HG03108 (cell line): ENCODE data around the gene FSD2.
"Not testable (repeated sequence)": the region's sequence is repeated elsewhere in the genome, so short reads cannot be mapped to it uniquely, and the experiment has no call there.

Experiments used
- ATAC-seq: cut with Tn5 transposase; IDR thresholded peaks from one replicate; pipeline ENCODE4 v1.9.1; 2021; ENCODE audit warnings: moderate library complexity; ENCODE audit not compliant: unreplicated experiment

The FSD2 gene

DNA sequence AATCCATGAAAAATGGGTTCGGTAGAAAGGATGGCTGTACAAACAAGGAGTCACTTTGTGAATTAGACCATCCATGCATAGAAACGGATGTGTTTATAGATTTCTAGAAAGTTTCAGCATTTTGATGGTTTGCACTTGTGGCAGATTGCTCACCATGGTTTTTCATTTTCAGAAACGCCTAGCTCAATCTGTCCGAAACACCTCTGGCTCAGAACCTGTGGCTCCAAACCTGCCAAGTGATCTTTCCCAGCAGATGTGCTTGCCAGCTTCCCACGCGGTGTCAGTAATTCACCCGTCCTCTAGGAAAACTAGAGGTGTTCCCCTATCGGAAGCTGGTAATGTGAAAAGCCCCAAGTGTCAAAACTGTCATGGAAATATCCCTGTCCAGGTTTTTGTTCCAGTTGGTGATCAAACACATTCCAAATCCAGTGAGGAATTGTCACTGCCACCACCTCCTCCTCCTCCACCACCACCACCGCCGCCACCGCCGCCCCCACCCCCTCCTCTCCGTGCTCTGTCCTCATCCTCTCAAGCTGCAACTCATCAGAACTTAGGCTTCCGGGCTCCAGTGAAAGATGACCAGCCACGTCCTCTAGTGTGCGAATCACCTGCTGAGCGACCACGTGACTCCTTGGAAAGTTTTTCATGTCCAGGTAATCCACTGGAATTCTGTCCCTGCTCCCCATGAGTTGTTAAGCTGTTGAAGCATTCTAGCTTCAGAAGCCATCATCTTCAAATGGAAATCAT, 24.7 kb upstream of the FSD2 start:
- ATAC-seq, result no peak

DNA sequence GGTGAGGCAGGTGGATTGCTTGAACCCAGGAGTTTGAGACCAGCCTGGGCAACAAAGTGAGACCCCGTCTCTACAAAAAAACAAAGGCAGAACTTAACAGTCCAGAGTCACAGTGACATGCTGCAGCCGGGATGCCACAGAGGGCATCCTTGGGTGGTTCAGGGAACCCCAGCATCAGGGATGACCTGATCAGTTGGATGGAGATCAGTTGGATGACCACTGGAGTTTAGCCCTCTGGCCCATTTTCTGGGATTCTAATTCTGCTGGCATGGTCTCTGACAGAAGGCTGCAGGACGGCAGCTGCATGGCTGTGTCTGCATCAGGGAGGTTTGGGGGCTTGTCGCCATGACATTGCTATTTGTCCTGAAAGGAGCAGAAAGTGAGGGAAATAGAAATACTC, 23.4 kb upstream of the FSD2 start:
- no peak for ATAC-seq

DNA sequence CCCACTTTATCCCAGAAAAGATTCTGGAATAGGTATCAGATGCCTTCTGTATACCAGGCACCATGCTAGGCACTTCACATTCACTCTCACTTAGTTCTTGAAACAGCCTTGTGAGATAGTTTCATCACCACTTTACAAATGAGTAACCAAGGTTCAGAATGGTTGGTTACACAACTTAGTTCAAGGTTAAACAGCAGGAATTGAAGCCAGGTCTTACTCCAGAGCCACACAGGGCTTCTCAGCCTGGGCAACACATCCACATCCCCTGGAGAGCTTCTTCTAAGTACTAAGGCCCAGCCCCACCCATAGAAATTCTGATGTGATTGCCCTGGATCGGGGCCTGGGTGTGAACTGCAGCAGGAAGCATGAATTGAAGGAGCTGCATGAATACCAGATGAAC, 22.2 kb upstream of the FSD2 start:
- ATAC-seq, result no peak

DNA sequence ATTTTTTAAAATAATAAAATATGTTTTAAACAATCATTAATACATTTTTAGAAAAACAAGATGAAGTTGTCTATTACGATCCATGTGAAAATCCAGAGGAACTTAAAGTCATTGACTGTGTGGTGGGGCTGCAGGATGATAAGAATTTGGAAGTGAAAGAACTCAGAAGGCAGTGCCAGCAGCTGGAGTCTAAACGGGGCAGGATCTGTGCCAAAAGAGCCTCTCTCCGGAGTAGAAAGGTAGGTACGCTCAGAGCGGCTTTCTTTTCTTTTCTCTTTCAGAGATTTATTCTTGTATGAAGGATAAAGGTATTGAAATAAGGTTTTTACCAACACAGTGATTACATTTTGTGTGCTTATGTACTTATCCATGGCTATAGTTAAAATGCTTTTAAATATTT, 17.2 kb upstream of the FSD2 start:
- ATAC-seq, result no peak

DNA sequence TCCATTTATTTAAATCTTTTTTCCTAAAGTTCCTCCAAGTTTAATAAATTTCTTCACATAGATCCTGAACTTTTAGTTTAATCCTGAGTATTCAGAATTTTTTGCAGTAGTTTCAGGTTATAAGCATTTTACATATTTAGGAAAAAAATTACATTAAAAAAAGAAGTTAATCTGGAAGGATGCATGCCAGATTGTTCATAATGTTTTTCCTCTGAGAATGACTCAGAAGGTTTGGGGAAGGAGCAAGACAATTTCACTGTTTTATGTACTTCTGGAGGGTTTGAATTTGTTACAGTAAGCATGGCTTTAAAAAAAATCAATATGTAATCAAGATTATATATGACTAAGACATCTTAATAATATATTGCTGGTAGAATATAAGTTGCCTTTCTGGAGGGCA, 16.0 kb upstream of the FSD2 start:
- ATAC-seq, result not testable (repeated sequence)

DNA sequence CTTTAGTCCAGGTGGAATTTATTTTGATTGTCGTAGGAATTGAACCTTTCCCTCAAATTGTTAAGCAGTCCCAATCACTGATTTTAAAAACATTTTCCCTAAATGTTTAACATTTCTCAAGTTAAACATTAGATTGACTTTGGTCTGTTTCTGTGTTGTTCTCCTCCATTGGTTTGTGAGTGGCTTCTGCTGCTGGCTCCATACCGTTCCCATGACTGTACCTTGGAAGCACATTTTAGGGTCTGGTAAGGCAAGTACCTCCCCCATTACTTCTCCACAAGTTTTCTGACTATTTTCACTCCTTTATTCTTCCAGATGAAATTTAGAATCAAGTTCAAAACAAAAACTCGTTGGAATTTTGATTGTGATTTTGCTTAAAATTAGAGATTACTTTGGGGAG, 15.5 kb upstream of the FSD2 start:
- ATAC-seq, result not testable (repeated sequence)

DNA sequence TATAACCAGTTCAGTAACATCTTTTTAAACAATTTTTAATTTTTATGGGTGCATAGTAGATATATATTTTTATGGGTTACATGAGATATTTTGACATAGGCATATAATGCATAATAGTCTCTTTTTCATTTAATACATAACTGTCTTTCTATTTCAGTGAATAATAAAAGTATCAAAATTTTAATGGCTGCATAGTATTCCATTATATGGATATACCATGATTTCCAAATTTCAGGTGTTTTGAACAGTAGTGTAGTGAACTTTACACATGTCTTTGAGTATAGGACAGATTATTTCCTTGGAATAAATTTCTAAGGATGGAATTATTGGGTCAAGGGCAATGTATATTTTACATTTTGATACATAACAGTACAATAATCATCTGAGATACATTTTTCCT, 14.3 kb upstream of the FSD2 start:
- no peak for ATAC-seq

DNA sequence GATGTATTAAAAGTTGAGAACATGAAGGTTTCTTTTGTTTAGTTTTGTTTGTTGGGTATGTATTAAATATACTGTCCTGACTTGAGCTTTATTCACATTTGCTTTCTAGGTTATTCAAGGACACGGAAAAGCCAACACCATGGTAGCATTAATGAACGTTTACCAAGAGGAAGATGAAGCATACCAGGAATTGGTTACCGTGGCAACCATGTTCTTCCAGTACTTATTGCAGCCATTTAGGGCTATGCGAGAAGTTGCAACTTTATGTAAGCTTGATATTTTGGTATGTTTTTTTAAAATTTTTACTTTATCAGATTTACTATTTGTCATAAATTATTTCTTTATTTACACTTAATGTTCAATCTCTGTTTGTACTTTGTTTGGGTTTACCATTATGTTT, 7.1 kb upstream of the FSD2 start:
- no peak for ATAC-seq

DNA sequence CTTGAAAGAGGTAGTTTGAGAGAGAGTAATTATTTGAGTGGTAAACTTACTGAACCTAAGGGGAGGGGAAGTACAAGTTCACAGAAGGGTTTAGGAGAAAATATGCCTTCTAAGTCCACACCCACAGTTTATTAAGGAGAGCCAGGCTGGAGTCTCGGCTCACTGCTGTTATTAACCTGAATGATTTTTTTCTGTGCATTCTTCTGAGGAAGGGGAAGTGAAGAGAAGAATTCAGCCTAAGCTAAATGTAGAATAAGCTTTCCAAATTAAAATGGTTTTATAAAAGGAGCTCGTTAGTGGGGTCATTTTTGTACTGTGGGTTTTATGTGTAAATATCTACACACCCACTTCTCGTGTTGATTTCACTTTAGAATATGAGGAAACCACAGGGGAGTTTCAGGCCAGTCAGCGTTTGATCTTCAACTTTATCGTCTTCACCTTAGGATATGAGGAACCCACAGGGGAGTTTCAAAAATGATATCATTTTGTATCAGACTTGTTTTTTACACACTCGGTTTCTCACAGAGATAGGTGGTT, 5.1 kb upstream of the FSD2 start:
- ATAC-seq, result no peak

DNA sequence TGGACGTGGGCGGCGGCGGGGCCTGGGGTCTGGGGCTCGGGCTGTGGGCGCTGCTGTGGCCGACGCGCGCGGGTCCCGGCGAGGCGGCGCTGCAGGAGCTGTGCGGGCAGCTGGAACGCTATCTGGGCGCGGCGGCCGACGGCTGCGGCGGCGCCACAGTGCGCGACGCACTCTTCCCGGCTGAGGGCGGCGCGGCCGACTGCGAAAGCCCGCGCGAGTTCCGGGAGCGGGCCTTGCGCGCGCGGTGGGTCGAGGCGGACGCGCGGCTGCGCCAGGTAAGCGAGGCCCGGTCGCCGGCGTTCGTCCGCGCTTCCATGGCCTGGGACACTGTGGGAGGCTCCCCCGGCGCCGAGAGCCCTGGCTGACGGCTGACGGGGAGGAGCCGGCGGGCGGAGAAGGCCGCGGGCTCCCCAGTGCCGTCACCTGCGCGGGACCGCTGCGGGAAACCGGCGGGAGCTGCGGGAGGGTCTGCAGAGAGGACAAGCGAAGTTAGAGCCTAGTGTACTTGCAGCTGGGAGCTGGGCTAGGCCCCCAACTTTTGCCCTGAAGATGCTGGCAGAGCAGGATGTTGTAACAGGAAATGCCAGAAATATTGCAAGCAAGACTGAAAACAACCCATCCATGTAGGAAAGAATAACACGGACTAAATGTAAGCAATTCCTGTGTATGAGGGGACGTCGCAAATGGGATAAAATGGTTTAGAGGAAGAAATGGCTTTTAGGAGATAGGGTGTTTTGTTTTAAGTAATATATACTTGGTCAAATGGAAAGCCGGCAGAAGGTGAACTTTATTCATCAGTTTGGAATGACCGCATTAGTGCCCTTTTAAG, 4.4 kb upstream of the FSD2 start:
- ATAC-seq, result peak; percentile 10

DNA sequence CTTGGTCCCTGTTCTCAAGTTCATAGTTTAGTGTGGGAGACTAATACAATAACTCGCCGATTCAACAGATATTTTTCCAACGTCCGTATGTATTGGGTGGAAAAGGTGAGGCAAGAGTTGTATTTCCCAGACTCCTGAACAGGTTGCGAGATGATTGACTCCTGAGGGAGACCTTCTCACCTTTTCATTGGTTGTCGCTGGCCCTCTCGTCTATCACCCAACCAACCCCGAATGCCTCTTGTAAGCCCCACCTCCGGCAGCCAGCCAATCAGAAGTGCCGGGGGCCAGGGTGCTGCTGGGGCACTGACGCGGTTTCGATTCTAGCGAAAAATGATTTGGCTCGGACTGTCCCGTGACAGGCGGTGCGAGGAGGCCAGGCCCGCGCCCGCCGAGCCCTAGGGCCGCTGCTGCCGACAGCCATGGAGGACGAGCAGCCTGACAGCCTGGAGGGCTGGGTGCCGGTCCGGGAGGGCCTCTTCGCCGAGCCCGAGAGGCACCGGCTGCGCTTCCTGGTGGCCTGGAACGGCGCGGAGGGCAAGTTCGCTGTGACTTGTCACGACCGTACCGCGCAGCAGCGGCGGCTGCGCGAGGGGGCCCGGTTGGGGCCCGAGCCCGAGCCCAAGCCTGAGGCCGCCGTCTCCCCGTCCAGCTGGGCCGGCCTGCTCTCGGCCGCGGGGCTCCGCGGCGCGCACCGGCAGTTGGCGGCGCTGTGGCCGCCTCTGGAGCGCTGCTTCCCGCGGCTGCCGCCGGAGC, 3.6 kb upstream of the FSD2 start, which contains the start of gene WHAMM:
Gene WHAMM (plus strand): TSS at position 321 of the 753 bp plus-strand sequence. CDS start 99 bp downstream, at position 420.
- peak; percentile 67 for ATAC-seq

DNA sequence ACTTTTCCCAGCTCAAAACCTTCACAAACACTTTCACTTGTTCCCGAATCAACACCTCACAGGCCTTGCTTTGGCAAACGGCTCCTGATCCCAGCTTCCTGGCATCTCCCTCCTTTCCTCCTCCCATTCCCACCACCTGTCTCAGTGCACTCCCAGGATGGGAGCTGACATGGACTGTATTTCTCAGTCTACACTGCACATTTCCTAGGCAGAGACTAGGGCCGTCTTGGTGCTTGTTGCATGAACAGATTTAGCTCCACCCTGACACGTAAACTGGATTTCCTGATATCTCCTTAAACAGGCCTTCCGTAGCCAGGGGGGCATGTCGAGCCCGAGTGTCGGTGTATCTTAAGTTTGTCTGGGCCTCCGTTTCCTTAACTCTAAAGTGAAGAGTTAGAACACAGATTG, 2.8 kb upstream of the FSD2 start:
- no peak for ATAC-seq

DNA sequence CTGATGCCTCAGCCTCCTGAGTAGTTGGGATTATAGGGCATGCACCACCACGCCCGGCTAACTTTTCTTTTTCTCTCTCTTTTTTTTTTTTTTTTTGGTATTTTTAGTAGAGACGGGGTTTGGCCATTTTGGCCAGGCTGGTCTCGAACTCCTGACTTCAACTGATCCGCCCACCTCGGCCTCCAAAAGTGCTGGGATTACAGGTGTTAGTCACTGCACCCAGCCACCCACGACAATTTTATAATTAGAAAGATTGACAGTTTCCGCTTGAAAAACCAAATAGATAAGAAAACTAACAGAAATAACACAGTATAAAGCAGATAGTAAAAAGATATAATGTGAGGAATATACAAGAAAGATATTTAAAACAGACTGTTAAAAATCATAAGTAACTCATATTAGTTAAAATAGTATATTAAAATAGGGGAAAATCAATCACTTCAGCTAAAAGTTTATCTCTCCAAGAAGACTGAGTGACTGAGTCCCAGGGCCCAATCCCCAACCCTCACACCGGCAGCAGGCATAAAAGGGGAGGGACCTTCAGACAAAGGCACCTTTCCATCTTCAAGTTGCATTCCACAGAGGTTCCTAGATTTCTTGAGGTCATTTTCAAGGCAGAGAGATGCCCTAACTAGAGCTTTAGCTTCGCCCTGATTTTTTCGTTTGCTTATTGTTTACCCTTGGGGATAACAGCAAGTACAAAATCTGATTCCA, 2.2 kb upstream of the FSD2 start:
- no peak for ATAC-seq

DNA sequence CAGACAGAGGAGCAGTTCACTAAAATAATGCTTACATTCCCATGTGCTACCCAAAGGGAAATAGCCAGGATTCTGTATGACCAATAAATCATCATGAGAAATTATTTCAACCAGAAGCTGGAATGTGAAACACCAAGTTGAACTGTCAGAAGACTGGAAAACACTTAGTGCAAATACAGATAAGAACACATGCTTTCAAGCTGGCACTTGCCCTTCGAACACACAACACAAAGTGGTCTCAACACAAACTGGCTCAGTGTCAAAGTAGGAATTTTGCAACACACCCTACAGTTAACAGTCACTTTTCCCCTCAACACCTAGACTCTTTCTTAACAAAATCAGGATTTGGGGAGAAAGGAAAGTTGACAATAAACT, 1.3 kb downstream of the FSD2 start:
- no peak for ATAC-seq

DNA sequence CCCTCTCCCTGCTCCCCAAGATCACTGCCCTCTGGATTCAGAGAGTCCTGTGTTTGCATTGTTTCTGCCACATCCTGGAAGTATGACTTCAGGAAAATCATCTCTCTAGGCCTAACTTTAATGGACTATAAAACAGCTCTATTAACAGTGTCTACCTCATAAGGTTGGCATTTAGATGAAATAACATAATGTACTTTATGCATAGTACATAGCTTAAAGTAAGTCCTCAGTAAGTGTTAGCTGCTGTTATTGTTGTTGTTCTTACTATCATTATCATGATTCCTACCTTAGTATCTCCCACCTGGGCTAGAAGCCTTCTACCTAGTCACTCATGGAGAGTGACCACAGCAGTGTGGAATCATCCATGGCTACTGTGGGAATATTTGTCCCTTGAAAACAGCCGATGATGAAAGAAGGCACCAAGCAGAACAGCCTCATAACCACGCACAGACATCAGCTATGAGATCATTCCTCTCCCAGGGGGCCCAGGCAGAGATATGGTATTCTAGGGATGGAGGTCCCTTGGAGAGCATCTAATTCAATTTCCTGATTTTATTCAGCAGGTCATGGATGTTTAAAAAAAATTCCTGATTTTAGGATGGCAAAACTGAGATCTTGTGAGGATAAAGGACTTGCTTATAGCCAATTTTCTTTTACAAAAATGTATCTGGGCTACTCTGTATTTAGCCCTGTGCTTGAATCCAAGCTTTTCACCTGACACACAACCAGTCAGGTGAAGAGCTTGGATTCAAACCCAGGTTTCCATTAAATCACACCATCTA, 1.9 kb downstream of the FSD2 start:
- no peak for ATAC-seq

DNA sequence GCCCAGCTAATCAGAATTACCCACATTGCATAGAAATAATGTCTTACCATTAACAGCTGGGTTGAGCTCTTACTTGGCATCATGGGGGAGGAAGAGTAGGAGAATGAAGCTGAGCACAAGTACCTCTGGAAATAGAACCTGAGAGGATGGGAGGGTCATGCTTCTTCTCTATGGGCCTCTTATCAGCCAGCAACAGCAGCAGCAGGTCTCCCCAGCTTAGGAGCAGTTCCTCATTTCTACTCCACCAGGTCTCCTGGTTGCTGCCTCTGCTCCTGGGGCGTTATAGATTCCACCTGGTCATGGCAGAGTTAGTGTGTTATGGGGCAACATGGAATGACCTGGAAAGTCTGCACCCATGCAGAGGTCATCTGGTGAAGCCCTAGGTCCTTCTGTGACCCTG, 3.4 kb downstream of the FSD2 start:
- no peak for ATAC-seq

DNA sequence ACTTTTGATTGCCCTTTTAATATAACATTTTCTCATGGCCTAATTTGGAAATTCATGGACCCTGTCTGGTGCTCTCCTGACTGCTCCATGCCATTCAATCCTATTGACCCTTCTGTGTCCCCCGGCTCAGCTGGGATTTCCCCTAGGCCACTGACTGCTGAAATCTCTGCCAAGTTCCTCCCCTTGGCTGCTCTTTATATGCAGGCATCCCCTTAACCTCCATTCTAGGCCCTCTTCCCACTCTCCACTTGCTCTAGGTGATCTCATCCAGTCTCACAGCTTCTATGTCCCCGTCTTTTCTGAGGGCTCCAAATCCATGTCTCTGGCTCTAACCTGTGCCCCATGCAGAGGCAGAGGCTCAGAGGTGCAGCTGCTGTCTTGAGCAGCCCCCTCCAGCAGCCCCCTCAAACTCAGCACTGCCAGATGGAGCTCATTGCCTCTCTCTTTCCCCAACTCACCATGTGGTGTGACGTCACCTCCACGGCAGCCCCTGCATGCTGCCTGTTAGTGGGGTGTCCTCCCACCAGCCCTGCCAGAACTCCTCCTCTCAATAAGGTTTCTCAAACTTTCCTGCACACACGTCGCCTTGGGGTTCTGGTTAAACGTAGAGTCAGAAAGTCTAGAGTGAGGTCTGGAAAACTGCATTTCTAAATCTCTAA, 6.6 kb downstream of the FSD2 start:
- no peak for ATAC-seq

DNA sequence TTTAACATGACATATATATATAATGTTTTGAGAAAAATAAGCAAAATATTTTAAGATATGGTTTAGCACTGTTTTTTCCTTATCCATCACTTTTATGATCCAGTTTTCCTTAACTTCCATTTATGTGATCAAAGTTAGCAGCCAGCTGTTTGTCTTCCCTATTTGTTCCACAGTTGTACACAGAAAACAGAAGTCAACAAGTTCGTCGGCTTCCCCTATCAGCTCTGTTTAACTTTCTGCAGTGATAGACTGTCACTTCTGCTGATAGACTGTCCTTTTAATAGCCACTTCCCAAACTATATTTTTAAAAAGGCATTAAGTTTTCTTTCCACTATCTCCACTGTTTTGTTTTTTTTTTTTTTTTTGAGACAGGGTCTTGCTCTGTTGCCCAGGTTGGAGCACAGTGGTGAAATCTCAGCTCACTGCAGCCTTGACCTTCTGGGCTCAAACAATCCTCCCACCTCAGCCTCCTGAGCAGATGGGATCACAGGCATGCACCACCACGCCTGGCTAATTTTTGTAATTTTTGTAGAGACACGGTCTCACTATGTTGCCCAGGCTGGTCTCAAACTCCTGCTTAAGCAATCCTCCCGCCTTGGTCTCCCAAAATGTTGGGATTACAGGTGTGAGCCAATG, 7.2 kb downstream of the FSD2 start:
- no peak for ATAC-seq

DNA sequence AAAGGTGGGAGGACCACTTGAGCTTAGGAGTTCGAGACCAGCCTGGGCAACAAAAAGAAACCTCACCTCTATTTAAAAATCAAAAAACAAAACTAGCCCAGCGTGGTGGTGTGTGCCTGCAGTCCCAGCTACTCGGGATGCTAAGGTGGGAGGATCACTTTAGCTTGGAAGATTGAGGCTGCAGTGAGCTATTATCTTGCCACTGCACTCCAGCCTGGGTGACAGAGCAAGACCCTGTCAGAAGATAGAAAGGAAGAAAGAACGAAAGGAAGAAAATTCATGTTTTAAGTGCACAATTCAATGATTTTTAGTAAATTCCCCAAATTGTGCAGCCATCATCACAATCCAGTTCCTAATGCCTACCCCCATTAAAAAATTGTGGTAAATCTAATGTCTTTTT, 7.8 kb downstream of the FSD2 start:
- no peak for ATAC-seq
